Measurements from ENCODE around the gene TSEN15.
A peak's percentile ranks its signal among the peaks of the same experiment; 100 is the strongest.

The TSEN15 gene

GRCh38 chr1:184050636-184051035, 894 bp upstream of the TSEN15 start:
- no peak for TF ChIP-seq CTCF (IDR thresholded peaks at IDR 0.05; ENCODE audit: control insufficient read depth, insufficient read depth, low read depth, low read length, missing control alignments)
- H3K4me3 ChIP-seq (ENCODE audit: control insufficient read depth, low read depth, low read length): peak overlapping the region; percentile 85; the same call in 1 of the 2 replicates
- no peak for DNase-seq (ENCODE audit: low read depth)

- TF ChIP-seq CTCF (IDR thresholded peaks at IDR 0.05; ENCODE audit: control insufficient read depth, insufficient read depth, low read depth, low read length, missing control alignments): no peak
- H3K4me3 ChIP-seq (ENCODE audit: control insufficient read depth, low read depth, low read length): peak overlapping the region; percentile 85
- no peak for DNase-seq (ENCODE audit: low read depth)
Observed at GRCh38 chr1:184051138-184051484, 419 bp upstream of the TSEN15 start.

- TF ChIP-seq CTCF (IDR thresholded peaks at IDR 0.05; ENCODE audit: control insufficient read depth, insufficient read depth, low read depth, low read length, missing control alignments): no peak
- DNase-seq (ENCODE audit: low read depth): no peak
- H3K4me3 ChIP-seq (ENCODE audit: control insufficient read depth, low read depth, low read length): peak overlapping the region; percentile 85
Observed at GRCh38 chr1:184052194-184052559, 647 bp downstream of the TSEN15 start.

GRCh38 chr1:184052750-184053149, 1.2 kb downstream of the TSEN15 start:
- no peak for TF ChIP-seq CTCF (IDR thresholded peaks at IDR 0.05; ENCODE audit: control insufficient read depth, insufficient read depth, low read depth, low read length, missing control alignments)
- DNase-seq (ENCODE audit: low read depth): no peak
- peak overlapping the region; percentile 85 for H3K4me3 ChIP-seq (ENCODE audit: control insufficient read depth, low read depth, low read length)

GRCh38 chr1:184053881-184054280, 2.4 kb downstream of the TSEN15 start:
- no peak overlapping the region for H3K4me3 ChIP-seq (ENCODE audit: control insufficient read depth, low read depth, low read length)
- no peak for DNase-seq (ENCODE audit: low read depth)
- no peak for TF ChIP-seq CTCF (IDR thresholded peaks at IDR 0.05; ENCODE audit: control insufficient read depth, insufficient read depth, low read depth, low read length, missing control alignments)

GRCh38 chr1:184056921-184057555, 5.5 kb downstream of the TSEN15 start:
- no peak for TF ChIP-seq CTCF (IDR thresholded peaks at IDR 0.05; ENCODE audit: control insufficient read depth, insufficient read depth, low read depth, low read length, missing control alignments)
- no peak overlapping the region for H3K4me3 ChIP-seq (ENCODE audit: control insufficient read depth, low read depth, low read length)
- peak; percentile 65 for DNase-seq (ENCODE audit: low read depth)

GRCh38 chr1:184059887-184060286, 8.4 kb downstream of the TSEN15 start:
- no peak for DNase-seq (ENCODE audit: low read depth)
- no peak overlapping the region for H3K4me3 ChIP-seq (ENCODE audit: control insufficient read depth, low read depth, low read length)
- no peak for TF ChIP-seq CTCF (IDR thresholded peaks at IDR 0.05; ENCODE audit: control insufficient read depth, insufficient read depth, low read depth, low read length, missing control alignments)
